Measurements from ENCODE around the gene EIF3J. TPM values are rescaled to one million over a fixed set of nuclear protein-coding genes. Genes with fewer than 3 reads are reported as not detected.
"Not testable (repeated sequence)": the region's sequence is repeated elsewhere in the genome, so short reads cannot be mapped to it uniquely, and the experiment has no call there.

Gene EIF3J
- total RNA-seq, 2 donors from 2014 or later: 60.2 to 70.8 TPM

GRCh38 chr15:44536302-44536961, 515 bp upstream of the EIF3J start:
- peak; percentile 95 for DNase-seq (ENCODE audit: low spot score)
- intact Hi-C loops (cut with DNase I): no loop called here

- no peak for DNase-seq (ENCODE audit: low spot score)
- intact Hi-C loops (cut with DNase I): no loop called here
These were observed 841 bp downstream of the EIF3J start for GRCh38 chr15:44537735-44538240.

GRCh38 chr15:44541282-44541958, 4.5 kb downstream of the EIF3J start:
- intact Hi-C loops (cut with DNase I): no loop called here
- DNase-seq (ENCODE audit: low spot score): no peak

GRCh38 chr15:44542596-44542995, 5.6 kb downstream of the EIF3J start:
- intact Hi-C loops (cut with DNase I): no loop called here
- DNase-seq (ENCODE audit: low spot score): no peak

GRCh38 chr15:44544745-44545144, 7.8 kb downstream of the EIF3J start:
- intact Hi-C loops (cut with DNase I); DNase-seq (ENCODE audit: low spot score): not testable (repeated sequence)

- no peak for DNase-seq (ENCODE audit: low spot score)
- intact Hi-C loops (cut with DNase I): no loop called here
These were observed 9.2 kb downstream of the EIF3J start for GRCh38 chr15:44545913-44546802.

- intact Hi-C loops (cut with DNase I); DNase-seq (ENCODE audit: low spot score): not testable (repeated sequence)
These were observed 12.2 kb downstream of the EIF3J start for GRCh38 chr15:44549152-44549551.

GRCh38 chr15:44550256-44550655, 13.3 kb downstream of the EIF3J start:
- no peak for DNase-seq (ENCODE audit: low spot score)
- intact Hi-C loops (cut with DNase I): no loop called here

- intact Hi-C loops (cut with DNase I): no loop called here
- no peak for DNase-seq (ENCODE audit: low spot score)
These were observed 13.8 kb downstream of the EIF3J start for GRCh38 chr15:44550734-44551133.

- intact Hi-C loops (cut with DNase I): no loop called here
These were observed 18.2 kb downstream of the EIF3J start for GRCh38 chr15:44554934-44555723.

GRCh38 chr15:44560926-44561325, 24.0 kb downstream of the EIF3J start:
- intact Hi-C loops (cut with DNase I); DNase-seq (ENCODE audit: low spot score): not testable (repeated sequence)

More at GRCh38 chr15:44554934-44555723, 18.2 kb downstream of the EIF3J start:
- DNase-seq (ENCODE audit: low spot score): no peak

GRCh38 chr15:44565387-44566154, 28.6 kb downstream of the EIF3J start:
- DNase-seq (ENCODE audit: low spot score): no peak
- intact Hi-C loops (cut with DNase I): no loop called here

- intact Hi-C loops (cut with DNase I): no loop called here
- no peak for DNase-seq (ENCODE audit: low spot score)
These were observed 29.2 kb downstream of the EIF3J start for GRCh38 chr15:44566155-44566540.

GRCh38 chr15:44568338-44568737, 31.4 kb downstream of the EIF3J start:
- intact Hi-C loops (cut with DNase I): no loop called here
- no peak for DNase-seq (ENCODE audit: low spot score)

- intact Hi-C loops (cut with DNase I): no loop called here
- no peak for DNase-seq (ENCODE audit: low spot score)
These were observed 32.4 kb downstream of the EIF3J start for GRCh38 chr15:44569316-44569715.

GRCh38 chr15:44570361-44570760, 33.4 kb downstream of the EIF3J start:
- DNase-seq (ENCODE audit: low spot score): no peak
- intact Hi-C loops (cut with DNase I): no loop called here

- no peak for DNase-seq (ENCODE audit: low spot score)
- intact Hi-C loops (cut with DNase I): no loop called here
These were observed 36.4 kb downstream of the EIF3J start for GRCh38 chr15:44573386-44573785.

GRCh38 chr15:44574734-44575133, 37.8 kb downstream of the EIF3J start:
- DNase-seq (ENCODE audit: low spot score): no peak
- intact Hi-C loops (cut with DNase I): no loop called here

All from posterior vena cava (tissue), 2 donors.